AG20443 (cell line): Measurements from ENCODE around the gene COL6A3.
A peak's percentile ranks its signal among the peaks of the same experiment; 100 is the strongest.
"Not testable (repeated sequence)": the region's sequence is repeated elsewhere in the genome, so short reads cannot be mapped to it uniquely, and the experiment has no call there.

Source experiments
- DNase-seq: peaks from one replicate; pipeline ENCODE4 v3.0.0; 2012; ENCODE audit warnings: low spot score, mixed read lengths

COL6A3 gene

DNA sequence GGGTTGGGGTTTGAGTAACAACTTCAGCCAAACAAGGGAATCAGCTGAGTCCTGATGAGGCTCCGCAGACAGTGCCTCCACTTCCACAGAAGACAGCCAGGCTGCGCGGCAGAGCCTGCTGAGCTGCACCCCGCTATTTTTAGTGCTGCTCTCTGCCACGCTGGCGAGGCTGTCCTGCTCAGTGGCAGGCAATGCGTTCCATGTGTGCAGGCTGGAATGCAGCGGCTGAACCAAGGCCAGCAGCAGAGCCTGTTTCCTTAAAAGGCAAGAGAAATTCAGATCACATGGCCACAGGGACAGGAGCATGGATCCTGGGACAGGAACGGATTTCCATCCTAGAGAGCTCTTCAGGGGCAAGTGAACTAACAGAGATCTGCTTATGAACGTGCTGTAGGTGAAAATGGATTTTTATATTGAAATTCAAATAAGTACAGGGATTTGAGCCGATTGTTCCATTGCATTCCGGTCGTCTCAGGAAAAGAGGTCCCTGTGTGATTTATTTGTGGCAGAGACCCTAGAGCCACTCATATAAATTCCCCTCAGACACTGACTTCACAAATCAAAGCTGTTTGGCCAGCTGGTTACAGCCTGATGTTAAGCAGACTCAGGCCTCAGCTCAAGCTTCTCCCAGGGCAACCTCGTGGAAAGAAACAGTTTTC lies 98.7 kb downstream of the COL6A3 start:
- DNase-seq, result peak; percentile 94

DNA sequence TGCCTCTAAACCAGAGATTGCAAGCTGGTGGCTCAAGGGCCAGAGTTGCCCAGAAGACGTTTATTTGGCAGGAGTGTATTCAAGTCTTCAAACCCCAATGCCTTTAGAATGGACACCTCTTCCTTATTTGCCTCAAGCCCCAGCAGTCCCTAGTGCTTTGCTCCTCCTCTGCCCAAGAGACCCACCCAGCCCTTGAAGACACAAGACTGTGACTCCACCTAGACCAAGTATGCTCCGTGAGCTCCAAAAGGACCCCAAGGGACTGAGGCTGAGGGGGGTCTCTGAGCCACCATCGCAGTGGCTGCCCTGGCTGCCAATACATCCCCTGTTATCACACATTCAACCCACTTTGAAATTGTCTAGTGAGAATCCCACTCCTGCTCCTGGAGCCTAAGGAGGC lies 99.3 kb downstream of the COL6A3 start:
- DNase-seq, result no peak

DNA sequence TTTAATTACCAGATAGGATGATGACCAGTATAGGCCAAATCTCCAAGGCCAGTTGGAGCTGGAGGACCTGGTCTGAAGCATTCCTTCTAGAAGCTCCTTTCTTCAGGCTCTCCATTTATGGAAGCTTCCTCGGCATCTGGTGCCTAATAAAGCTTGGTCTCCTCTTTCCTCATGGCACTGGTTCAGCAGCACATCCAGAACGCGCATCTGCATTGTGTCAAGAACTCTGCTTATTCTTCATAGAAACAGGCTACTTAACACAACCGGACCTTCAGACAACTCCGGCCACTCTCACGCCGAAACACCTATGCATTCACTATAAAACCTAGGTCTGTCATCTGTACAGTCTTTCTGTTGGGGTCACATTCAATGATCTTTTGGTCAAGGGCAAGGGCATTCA lies 99.8 kb downstream of the COL6A3 start:
- no peak for DNase-seq

DNA sequence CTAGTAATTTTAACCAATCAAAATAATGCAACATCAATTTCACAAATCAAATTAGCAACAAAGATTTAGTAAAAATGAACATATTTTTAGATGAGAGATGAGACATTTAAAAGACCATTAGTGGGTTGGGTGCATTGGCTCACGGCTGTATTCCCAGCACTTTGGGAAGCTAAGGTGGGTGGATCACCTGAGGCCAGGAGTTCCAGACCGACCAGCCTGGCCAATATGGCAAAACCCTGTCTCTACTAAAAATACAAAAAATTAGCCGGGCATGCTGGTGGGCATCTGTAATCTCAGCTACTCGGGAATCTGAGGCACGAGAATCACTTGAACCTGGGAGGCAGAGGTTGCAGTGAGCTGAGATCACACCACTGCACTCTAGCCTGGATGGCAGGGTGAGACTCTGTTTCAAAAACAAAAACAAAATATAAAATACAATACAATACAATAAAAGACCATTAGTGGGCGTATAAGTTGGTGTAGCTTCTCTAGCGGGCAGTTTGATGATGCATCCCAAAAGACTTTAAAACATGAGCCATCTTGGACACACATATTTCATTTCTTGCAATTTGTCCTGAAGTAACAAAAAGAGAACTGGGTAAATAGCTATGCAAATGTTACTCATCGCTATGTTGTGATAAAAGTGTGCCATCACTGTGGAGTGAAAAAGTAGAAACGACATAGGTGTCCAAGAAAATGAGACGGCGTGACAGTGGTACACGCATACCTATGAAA lies 101.8 kb downstream of the COL6A3 start:
- peak; percentile 42 for DNase-seq

DNA sequence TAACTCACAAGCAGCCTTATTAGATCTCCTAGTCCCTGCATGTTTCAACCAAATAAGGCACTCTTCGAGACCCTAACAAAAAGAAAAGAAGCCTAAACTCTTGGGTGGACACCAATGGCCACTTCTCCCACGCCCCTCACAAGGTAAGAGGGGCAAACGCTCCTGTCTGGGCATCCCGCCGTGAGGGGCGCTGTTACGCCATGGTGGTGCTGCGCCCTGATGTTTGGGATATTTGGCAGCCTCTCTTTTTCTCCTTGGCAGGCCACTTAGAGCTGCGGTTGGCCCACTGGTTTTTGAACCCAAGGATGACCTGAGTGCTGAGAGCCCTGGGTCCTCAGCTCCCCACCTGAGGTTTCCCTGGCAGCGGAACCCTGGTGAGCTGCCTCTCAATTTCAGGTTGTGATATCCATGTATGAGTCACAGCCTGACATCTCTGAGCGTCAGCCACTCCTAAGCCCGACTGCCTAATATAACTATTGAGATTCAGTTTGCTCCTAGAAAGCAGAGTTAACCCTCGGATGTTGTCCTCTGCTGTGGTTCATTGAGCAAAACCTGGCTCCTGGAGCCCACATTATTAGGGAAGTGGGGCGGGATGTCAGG lies 103.3 kb downstream of the COL6A3 start:
- no peak for DNase-seq

DNA sequence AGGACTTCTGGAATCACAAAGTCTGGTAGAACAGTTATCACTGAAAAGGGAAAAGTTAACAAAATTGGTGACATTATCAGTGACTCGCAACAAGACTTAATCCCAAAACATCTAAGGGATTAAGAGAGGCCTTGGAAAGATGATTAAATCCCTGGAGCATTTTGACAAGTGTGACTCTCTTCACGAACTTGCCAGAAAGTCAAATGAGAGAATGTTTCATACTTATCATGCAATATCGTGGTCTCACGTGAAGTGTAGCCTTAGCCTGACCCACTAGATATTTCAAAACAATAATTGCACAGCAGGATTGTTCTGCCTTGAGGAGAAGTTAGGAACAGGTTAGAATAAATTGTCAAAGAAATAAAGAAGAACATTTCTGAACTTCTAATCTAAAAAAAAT lies 104.5 kb downstream of the COL6A3 start:
- no peak for DNase-seq

DNA sequence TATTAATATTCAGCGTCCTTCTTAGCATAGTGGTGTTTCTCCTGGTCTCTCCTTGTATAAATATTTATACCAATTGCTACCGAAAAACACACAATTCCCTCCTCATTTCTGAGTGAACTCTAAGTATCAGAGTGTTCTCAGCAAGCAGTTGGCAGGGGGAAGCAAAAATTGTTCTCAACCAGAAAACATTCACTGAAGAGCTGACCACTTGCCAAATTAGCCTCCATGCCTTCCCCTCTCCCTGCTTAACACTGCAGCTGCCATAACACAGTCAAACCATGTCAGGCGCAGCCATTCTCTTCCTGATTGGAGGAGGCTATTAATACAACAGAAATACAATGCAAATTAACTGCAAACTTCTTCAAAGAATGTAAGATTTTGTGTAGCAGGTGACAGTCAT lies 105.0 kb downstream of the COL6A3 start:
- DNase-seq, result no peak

DNA sequence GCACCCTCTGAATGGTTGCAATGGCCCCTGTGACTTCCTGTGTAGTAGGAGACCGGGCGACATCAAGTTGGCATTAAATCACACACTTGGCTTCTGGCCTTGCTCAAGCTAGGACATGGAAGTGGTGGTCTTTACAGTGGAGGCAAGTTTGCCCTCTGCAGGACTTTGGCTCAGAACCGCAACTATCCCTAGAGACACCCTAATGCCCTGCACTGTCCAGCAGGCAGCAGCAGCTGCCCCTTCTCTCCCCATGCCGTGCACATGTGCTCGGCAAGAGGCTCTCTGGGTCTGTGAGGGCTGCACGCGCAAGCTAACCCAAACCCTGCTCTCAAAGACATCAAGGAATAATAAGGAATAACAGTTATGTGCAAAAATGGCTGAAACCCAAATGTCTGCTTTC lies 106.5 kb downstream of the COL6A3 start:
- no peak for DNase-seq

DNA sequence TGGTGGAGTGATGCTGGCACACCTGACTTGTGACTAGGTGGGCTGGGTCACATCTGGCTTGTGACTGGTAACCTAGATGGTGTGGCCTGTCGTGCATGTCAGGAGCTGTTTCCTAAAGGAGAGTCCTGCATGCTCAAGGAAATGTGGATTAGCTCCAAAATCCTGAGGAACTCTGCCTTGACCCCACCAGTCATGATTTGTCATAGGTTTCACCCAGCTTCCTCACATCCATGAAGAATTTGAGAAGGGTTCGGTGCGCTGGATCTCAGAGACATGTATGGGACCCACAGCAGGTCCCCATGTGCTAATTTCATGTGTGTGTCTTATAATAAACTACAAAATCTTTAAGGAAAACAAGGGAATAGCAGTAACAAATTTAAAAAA lies 107.2 kb downstream of the COL6A3 start:
- DNase-seq, result no peak

DNA sequence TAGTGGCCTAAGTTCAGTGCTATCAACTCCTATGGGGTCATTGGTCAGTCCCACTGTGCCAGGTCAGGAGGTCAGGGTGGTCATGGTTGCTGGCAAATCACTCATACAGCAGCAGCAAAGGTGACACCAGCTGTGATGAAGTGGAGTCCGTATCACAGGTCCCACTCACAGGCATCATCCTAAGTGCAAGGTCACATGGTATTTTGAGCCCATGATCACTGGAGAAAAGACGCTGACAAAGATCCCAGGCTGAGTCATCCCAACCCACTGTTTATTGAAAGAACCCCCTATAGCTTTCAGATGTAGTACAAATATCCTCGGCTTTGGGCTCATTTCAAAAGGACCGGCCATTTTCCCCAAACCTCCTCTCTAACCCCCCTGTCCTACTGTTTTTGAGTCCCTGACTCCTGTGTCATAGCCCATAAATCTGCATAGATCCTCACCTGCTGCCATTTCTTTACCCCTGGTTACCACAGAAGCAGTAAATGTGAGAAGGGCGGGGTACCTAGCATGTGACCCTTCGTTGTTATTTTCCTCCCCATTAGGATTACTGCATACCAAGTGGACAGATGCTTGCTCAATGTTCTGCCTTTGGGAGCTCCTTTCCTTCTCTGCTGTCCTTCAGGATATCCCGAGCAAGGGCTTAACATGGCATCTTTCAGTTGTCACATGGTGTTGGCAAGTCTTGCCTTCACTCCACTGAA lies 107.7 kb downstream of the COL6A3 start:
- DNase-seq, result no peak

DNA sequence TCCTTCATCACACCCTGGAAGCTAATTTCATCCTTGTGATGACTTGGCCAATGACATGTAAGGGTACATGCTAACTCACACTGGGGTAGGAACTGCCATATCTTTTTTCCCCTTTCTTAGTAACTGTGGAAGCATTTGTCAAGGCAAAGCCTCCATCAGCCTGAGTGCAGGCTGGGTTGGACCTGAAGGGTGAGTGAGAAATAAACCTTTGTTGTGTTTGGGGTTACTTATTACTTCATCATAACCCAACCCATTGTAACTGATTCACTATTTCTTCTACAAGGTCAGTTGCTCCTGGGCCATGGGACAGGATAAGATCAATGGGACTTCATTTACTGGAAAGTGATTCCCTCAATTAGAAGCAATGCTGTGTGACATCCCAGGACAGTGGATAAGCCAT lies 108.4 kb downstream of the COL6A3 start:
- DNase-seq, result no peak

DNA sequence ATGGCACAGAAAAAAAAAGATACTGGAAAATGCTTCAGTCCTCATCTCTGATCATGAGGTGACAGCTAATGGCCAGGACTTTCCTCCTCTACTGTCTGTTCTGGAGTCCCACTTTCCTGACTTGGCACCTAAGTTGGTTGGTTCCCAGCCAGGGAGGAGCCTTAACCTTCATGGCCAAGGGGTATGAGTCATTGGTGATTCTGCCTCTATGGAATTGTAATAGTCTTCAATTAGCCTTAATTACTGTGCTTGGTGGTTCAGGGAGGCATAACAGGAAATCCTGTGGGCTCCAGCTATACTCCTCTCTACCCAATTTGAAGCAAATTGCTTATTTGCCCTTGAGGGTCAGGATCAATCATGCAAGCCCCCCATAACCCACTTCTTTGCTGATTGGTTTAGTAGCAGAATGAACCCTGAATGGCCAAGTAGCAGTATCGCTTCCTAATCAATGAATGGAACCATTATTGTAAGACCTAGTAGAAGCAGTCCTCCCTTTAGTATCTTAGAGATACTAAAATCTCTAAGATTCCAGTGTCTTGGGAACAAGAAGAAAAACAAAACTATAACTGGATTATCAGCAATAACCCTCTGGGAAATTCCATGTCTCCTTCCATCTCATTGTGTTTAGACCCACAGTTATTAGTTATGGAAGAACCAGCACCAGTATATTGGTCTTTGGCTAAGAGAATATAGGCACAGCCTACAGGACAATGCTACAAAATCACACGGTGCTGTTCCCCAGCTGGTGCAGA lies 109.0 kb downstream of the COL6A3 start:
- DNase-seq, result peak; percentile 79

DNA sequence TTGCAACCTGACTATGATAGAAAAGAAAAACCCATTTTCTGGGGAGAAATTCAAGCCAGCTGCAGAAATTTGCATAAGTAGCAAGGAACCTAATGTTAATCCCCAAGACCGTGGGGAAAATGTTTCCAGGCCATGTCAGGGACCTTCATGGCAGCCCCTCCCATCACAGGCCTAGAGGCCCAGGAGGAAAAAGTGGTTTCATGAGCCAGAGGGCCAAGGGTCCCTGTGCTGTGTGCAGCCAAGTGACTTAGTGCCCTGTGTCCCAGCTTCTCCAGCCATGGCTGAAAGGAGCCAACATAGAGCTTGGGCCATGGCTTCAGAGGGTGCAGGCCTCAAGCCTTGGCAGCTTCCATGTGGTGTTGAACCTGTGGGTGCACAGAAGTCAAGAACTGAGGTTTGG lies 110.7 kb downstream of the COL6A3 start:
- not testable (repeated sequence) for DNase-seq

DNA sequence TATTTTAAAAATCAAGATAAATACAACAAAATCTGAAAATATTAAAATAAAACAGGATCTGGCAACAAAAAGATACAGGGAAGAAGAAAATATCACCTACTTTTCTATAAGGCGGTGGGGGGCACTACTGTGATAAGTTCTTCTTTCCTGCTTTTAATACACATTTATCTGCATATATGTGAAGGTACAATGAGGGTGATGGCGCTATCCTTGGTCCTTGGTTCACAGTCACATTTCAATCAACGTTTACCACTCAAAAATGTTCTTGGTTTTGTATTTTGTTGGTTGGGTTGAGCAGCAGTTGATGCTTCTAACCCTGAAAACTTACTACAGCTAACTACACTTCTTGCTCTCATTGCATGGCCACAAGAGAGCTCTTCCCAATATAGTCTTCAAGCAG lies 112.4 kb downstream of the COL6A3 start:
- DNase-seq, result no peak

DNA sequence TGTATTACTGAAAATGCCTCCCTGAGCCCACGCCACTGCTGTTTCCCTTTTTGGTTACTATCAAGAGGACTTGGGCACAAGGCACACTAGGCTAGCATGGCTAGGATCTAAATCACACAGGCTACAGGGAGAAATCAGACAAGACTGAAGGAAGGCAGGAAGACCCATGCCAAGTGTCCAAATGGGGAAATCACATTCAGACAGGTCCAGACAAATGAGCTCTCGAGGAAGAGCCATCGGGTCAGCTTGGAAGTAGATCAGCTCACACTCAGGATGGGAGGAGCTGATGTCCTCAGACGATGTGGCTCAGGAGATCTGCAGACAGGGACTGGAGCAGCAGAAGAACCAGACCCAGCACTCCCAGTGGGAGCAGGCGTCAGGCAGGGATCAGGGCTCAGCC lies 113.2 kb downstream of the COL6A3 start:
- no peak for DNase-seq

DNA sequence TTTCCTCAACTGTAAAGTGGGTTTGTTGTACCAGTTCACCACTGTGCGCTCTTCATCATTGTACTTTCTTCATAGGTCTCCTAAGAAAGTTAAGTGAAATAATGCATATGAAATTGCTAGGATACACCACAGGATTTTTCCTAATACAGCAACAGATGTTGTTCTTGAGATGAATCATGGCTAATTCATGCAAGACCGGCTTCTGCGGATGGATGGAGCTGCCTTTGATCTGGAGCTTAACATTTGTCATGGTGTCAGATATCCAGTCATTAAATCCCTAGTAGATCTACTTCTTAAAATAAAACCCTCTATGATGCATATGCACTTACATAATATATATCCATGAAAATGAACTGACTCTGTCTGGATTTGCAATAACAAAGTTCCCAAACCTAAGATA lies 114.1 kb downstream of the COL6A3 start:
- DNase-seq, result peak; percentile 70

DNA sequence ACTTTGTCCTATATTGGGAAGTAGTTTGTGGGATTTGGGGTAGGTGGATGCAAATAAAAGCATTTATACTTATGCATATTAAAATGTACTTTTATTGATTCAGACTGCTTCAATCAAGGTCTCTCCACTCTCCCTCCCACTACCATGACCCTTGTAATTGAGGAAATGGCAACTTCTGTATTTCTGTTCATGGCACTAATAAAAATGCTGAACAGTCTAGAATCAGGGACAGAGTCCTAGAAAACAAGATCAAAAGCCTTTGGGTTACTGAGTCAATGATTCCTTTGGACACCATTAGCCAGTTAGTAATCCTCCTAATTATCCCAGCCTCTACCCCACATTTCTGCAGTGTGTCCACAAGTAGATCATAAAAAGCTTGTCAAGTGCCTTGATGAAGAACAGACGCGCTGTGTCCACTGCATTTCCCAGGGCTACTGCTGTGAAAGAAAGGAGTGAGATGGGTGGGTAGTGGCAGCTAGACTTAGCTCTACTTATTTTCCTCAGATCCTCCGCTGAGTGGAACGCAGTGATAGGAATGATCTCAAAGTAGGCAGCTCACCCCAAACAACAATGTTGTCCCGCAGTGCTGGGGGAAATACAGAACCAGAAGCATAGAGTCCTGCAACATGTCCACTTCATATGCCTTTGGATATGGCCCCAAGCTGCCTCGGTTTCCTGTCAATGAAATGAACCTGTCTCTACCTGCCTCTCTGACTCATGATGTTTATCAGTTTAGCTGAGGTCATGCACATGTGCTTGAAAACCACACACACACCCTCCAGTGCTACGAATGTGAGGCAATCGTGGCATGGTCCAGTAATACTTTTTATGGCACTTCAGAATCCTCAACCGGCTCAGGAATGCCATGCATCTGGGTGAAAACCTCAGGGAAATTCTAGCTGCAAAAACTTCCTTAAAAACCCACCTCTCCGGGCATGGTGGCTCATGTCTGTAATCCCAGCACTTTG lies 115.5 kb downstream of the COL6A3 start:
- DNase-seq, result peak; percentile 55

DNA sequence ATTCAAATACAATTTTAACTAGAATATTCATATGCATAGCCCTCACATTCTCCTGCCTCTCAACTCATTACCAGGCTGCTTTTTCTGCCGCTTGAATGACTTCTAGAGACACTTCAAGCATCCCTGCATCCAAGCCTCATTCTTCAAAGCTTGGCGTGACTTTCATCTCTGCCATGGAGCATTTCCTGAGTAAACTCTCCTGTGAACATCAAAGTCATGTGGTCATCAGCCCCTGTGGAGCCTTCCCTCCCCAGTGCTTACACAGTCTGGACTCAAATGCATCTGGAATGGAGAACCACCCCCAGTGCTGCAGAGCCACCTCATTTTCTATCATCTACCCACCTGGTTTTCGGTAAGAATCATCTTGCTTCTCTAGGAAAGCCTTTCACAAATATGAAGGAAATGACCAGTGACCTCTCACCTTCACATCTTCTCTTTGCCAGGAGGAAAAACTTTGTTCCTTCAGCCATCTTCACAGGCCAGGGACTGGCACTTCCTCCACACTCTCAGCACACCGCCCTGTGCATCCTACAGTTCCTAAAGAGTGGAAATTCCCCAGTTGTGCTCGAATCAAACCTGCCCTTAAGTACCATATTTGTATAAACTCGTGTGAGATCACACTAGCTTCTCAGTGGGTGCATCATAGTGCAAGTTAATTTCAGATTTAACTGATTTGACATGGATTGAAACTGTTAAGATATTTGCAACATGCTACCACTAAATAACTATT lies 116.4 kb downstream of the COL6A3 start:
- DNase-seq, result no peak

DNA sequence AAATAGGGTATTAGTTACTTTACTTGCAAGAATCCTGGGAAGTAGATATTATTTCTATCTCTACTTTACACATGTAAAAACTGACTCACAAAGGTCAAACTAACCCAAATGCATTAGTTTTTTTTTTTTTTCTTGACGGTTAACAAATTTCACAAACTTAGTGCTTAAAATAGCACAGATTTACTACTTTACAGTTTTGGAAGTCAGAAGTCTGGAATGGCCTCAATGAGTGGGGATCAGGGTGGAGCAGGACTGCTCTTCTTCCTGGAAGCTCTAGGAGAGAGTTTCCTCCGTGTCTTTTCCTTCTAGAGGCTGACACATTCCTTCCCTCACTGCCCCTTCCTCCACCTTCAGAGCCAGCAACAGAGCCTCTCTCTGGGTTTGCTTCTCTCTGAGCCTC lies 117.2 kb downstream of the COL6A3 start:
- DNase-seq, result peak; percentile 50

DNA sequence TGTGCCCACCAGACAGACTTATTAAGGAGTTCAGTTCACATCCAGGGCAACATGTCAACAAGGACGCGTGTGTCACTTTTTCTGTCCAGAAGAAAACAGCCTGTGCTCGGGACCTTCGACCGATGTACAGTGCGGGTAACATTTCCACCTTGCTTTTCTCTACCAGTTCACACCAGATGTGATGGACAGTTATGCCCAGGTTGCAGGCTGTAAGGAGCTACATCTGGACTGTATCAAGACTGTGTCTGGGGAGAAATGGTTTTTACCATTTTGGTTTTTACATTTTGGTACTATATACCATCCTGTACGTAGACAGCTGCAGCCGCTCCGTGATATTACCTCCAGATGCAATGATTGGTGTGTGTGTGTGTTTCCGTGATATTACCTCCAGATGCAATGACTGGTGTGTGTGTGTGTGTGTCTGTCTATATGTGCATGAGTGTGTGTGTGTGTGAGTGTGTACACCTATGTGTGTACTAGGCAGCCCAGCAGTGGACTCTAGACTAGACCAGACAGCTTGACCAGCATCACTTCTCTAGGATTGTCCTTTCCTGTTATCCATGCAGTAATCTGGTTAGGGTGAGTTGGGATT lies 118.0 kb downstream of the COL6A3 start:
- DNase-seq, result no peak
